Ovary (tissue), 3 donors: ENCODE data around the gene KMT2E.

Source experiments
- CTCF ChIP-seq, 3 donors: fragments of 450-650 bp in 2 of 3; fragments of 200-600 bp in 1 of 3; IDR thresholded peaks; one replicate each; pipeline versions ENCODE4 v1.5.1 to v1.8.0; 2016 to 2022; ENCODE audit warnings: antibody characterized with exemption in 3 of 3, mild to moderate bottlenecking in 1 of 3
- EP300 ChIP-seq: sonication (generic); formaldehyde crosslinking; IDR thresholded peaks from one replicate; pipeline ENCODE4 v1.6.1; 2017; ENCODE audit warnings: antibody characterized with exemption
- POLR2A ChIP-seq: fragments of 450-650 bp; IDR thresholded peaks from one replicate; pipeline ENCODE4 v1.6.1; 2017; ENCODE audit warnings: antibody characterized with exemption, mild to moderate bottlenecking, moderate library complexity
- donor health status: DM: no; HTN: no; CAD: no.

- TF ChIP-seq CTCF (IDR thresholded peaks at IDR 0.05) (no peak), POLR2A (no peak), EP300 (no peak)
Observed at GRCh38 chr7:105131890-105132289, 117.9 kb downstream of the KMT2E start.
